ENCODE results near the gene PROM1. TPM values are rescaled to one million over a fixed set of nuclear protein-coding genes. Genes with fewer than 3 reads are reported as not detected.

PROM1 gene
- total RNA-seq, 6 experiments from 2014 or later: 0.86 to 2.2 (median 1.3) TPM

DNA sequence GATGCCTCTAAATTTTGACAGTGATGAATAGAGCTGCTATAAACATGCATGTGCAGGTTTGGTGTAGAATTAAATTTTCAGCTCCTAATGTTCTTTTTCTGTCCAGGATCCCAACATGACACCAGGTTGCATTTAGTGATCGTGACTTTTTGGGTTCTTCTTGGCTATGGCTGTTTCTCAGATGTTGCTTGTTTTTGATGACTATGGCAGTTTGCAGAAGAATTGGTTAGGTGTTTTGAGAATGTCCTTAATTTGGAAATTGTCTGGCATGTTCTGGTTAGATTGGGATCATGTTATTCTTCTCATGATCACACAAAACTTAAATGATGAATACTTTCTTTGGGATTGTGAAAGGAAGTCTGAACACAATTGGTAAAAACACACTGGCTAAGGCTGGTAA, 141.5 kb downstream of the PROM1 start:
- intact Hi-C loops (cut with DNase I): no loop called here
- Histone ChIP-seq H3K36me3 (no peaks in the 10 kb centered on the region), H3K27me3 (no peaks in the 10 kb centered on the region), H3K27ac (no peak overlapping the region), H3K9me3 (no peaks in the 10 kb centered on the region), H3K4me3 (no peak overlapping the region), H3K4me1 (no peaks in the 10 kb centered on the region)
- WGBS (ENCODE audit: insufficient coverage, low coverage, low lambda C conversion rate, missing lambda C conversion rate): 70% methylated on average over 1 of the region's 1 CpG
- TF ChIP-seq POLR2A (IDR thresholded peaks at IDR 0.05): no peak
- TF ChIP-seq, protein P1, sequence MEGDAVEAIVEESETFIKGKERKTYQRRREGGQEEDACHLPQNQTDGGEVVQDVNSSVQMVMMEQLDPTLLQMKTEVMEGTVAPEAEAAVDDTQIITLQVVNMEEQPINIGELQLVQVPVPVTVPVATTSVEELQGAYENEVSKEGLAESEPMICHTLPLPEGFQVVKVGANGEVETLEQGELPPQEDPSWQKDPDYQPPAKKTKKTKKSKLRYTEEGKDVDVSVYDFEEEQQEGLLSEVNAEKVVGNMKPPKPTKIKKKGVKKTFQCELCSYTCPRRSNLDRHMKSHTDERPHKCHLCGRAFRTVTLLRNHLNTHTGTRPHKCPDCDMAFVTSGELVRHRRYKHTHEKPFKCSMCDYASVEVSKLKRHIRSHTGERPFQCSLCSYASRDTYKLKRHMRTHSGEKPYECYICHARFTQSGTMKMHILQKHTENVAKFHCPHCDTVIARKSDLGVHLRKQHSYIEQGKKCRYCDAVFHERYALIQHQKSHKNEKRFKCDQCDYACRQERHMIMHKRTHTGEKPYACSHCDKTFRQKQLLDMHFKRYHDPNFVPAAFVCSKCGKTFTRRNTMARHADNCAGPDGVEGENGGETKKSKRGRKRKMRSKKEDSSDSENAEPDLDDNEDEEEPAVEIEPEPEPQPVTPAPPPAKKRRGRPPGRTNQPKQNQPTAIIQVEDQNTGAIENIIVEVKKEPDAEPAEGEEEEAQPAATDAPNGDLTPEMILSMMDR (IDR thresholded peaks at IDR 0.05): no peak
- no peak for DNase-seq
- ATAC-seq: no peak

DNA sequence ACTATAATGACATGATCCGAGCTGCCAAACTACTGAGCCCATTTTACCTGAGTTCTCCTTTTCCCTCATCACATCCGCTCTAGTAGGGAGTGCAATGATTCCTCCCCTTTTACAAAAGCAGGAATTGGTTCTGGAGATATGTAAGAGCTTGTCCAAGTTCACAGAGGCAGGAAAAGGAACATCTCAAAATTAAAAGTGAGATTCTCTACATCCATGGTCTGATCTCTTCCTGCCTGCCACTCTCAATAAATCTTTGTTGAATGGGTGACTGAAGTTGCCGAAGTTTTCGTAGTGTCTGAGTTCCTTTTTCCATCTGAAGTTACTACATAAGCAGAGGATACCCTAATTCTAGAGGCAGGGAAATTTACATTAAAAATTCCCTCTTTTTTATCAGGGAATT, 145.2 kb downstream of the PROM1 start, which contains the start of gene FGFBP1:
FGFBP1 (minus strand) TSS at position 101 of the 400 bp plus-strand sequence. CDS start 2,108 bp downstream, outside the sequence.
- no peak for ATAC-seq
- whole genome bisulfite sequencing (ENCODE audit: insufficient coverage, low coverage, low lambda C conversion rate, missing lambda C conversion rate): 36% methylated on average over 4 of the region's 4 CpGs
- no peak for DNase-seq
- Histone ChIP-seq H3K9me3 (no peaks in the 10 kb centered on the region), H3K4me3 (no peak within 1 kb of the TSS), H3K36me3 (no peaks in the 10 kb centered on the region), H3K27ac (no peak within 1 kb of the TSS), H3K27me3 (no peaks in the 10 kb centered on the region), H3K4me1 (no peaks in the 10 kb centered on the region)
- intact Hi-C loops (cut with DNase I): no loop called here
- TF ChIP-seq POLR2A (IDR thresholded peaks at IDR 0.05): no peak
- TF ChIP-seq, protein P1 (IDR thresholded peaks at IDR 0.05): no peak

DNA sequence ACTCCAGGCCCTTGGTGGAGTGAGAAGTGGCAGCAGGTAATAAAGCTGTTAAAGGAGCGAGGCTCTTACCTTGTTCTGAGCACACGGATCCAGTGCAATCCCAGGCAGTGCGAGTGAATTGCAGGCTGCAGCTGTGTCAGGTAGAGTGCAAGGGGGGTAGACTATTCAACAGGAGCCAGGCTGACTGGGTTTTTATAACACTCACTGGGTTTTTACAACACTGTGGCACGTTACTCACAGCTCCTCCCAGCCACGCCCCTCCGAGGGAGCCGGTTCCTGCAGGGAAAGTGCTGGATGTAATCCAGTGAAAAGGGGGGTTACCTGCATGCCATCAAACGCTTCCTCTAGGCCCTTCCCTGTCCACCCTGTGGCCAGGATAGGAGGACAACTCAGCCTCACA, 145.6 kb downstream of the PROM1 start:
- Histone ChIP-seq H3K27ac (no peak overlapping the region), H3K4me3 (no peak overlapping the region), H3K36me3 (no peaks in the 10 kb centered on the region), H3K9me3 (no peaks in the 10 kb centered on the region), H3K27me3 (no peaks in the 10 kb centered on the region), H3K4me1 (no peaks in the 10 kb centered on the region)
- DNase-seq (no peak), ATAC-seq (no peak)
- WGBS (ENCODE audit: insufficient coverage, low coverage, low lambda C conversion rate, missing lambda C conversion rate): 36% methylated on average over 4 of the region's 8 CpGs
- intact Hi-C loops (cut with DNase I): no loop called here
- TF ChIP-seq POLR2A (IDR thresholded peaks at IDR 0.05): no peak
- TF ChIP-seq, protein P1 (IDR thresholded peaks at IDR 0.05): no peak

DNA sequence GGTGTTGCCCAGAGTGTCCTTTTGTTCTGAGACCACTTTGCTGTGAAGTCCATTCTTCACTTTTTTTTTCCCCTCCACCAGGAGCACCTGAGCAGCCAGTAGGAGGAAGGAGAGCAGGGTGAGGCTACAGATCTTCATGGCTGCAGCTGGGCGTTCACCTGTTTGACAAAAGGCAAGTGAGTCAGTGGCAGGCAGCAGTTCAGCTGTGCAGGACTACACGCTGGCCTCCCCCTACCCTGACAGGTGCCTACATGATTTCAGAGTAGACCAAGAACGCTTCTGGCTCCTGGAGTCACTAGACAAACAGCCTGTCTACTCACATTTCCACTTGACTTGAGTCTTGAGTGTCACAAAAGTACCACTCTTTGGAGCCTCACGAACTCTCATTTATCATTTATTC, 147.3 kb downstream of the PROM1 start:
- no peak for TF ChIP-seq POLR2A (IDR thresholded peaks at IDR 0.05)
- TF ChIP-seq, protein P1 (IDR thresholded peaks at IDR 0.05): no peak
- no peaks in the 10 kb centered on the region for H3K36me3 ChIP-seq
- H3K9me3 ChIP-seq: no peaks in the 10 kb centered on the region
- DNase-seq (no peak), ATAC-seq (no peak)
- no peak overlapping the region for H3K27ac ChIP-seq
- no peaks in the 10 kb centered on the region for H3K27me3 ChIP-seq
- intact Hi-C loops (cut with DNase I): no loop called here
- no peaks in the 10 kb centered on the region for H3K4me1 ChIP-seq
- no peak overlapping the region for H3K4me3 ChIP-seq
- 72% methylated on average over 3 of the region's 4 CpGs for WGBS (ENCODE audit: insufficient coverage, low coverage, low lambda C conversion rate, missing lambda C conversion rate)
